Endothelial cell of umbilical vein (primary cell): ENCODE data around the gene TTC23L. TPM values are rescaled to one million over a fixed set of nuclear protein-coding genes. Genes with fewer than 3 reads are reported as not detected.

ENCODE experiments used
- BruUV-seq: library from RNA; stranded (reverse); fragments of 400-500 nt; replicated peaks from 2 replicates; lab custom pipeline; 2021; lab: Mats Ljungman, UMichigan
- CTCF ChIA-PET: fragments of 300-600, 350-600 bp; sonication (Branson Sonifier 250); formaldehyde crosslinking; loops from one replicate; lab custom pipeline; 2021; ENCODE audit warnings: antibody characterized with exemption, inconsistent platforms; lab: Charles Lee
- POLR2A ChIA-PET: fragments of 300-600, 350-600 bp; sonication (Branson Sonifier 250); formaldehyde crosslinking; loops from one replicate; lab custom pipeline; 2021; ENCODE audit warnings: antibody characterized with exemption, inconsistent platforms; lab: Charles Lee
- DNase-seq: peaks from one replicate; pipeline ENCODE4 v3.0.0-alpha.2; 2011; ENCODE audit warnings: low read depth, low spot score
- FAIRE-seq: peaks from 2 replicates; lab custom pipeline; 2011; peaks lifted over from hg19 to GRCh38; lab: Jason Lieb, UNC
- H2AFZ ChIP-seq: 2 replicates; pipeline ENCODE4 v1.6.0; 2012; ENCODE audit warnings: low read depth, low read length, control low read depth, inconsistent platforms
- H3K27ac ChIP-seq: 2 replicates; pipeline ENCODE4 v1.5.1; 2011; ENCODE audit warnings: low read depth, mild to moderate bottlenecking, control low read depth, low read length, moderate library complexity; ENCODE audit not compliant: insufficient read depth
- H3K27me3 ChIP-seq, 2 experiments: 2 replicates each; pipeline versions ENCODE4 v1.6.0 to v1.6.1; 2011; ENCODE audit warnings: low read length in 2 of 2, mixed read lengths in 1 of 2; ENCODE audit not compliant: control insufficient read depth in 2 of 2, insufficient read depth in 2 of 2
- H3K36me3 ChIP-seq, 2 experiments: 2 replicates in 1 of 2; 3 replicates in 1 of 2; pipeline ENCODE4 v1.5.1; 2011; ENCODE audit warnings: low read length in 2 of 2, mild to moderate bottlenecking in 1 of 2, moderate library complexity in 1 of 2; ENCODE audit not compliant: control insufficient read depth in 2 of 2, insufficient read depth in 2 of 2; ENCODE audit errors: extremely low read depth in 1 of 2
- H3K4me1 ChIP-seq: 3 replicates; pipeline ENCODE4 v1.5.1; 2011; ENCODE audit warnings: mild to moderate bottlenecking, low read length; ENCODE audit not compliant: control insufficient read depth, insufficient read depth; ENCODE audit errors: extremely low read depth
- H3K4me2 ChIP-seq: 2 replicates; pipeline ENCODE4 v1.6.1; 2011; ENCODE audit warnings: low read length, control low read depth, mixed read lengths; ENCODE audit not compliant: insufficient read depth
- H3K4me3 ChIP-seq, 3 experiments: fragments of 200-600 bp in 1 of 3; sonication (generic), shearing (Covaris generic) in 1 of 3; replicated peaks in 1 of 3; 2 replicates each; pipeline ENCODE4 v1.5.1; 2011 to 2016; ENCODE audit warnings: control low read depth in 3 of 3, low read length in 3 of 3, mild to moderate bottlenecking in 2 of 3, inconsistent platforms in 1 of 3, low read depth in 1 of 3, moderate library complexity in 1 of 3; ENCODE audit not compliant: insufficient read depth in 1 of 3
- H3K79me2 ChIP-seq: 2 replicates; pipeline ENCODE4 v1.6.0; 2012; ENCODE audit warnings: low read length, inconsistent platforms; ENCODE audit not compliant: control insufficient read depth, insufficient read depth
- H3K9ac ChIP-seq: replicated peaks from 2 replicates; pipeline ENCODE3; 2011; ENCODE audit warnings: low read length, control low read depth; ENCODE audit not compliant: insufficient read depth; ENCODE audit errors: extremely low read depth
- H3K9me1 ChIP-seq: replicated peaks from 3 replicates; pipeline ENCODE4 v1.6.0; 2011; ENCODE audit warnings: mild to moderate bottlenecking, low read length; ENCODE audit not compliant: control insufficient read depth, insufficient read depth; ENCODE audit errors: extremely low read depth
- H3K9me3 ChIP-seq: replicated peaks from 2 replicates; pipeline ENCODE4 v1.5.1; 2012; ENCODE audit warnings: low read length, inconsistent platforms; ENCODE audit not compliant: control insufficient read depth, insufficient read depth
- H4K20me1 ChIP-seq: replicated peaks from 2 replicates; pipeline ENCODE3; 2011; ENCODE audit warnings: mild to moderate bottlenecking, low read length; ENCODE audit not compliant: control insufficient read depth, insufficient read depth; ENCODE audit errors: extremely low read depth
- CTCF ChIP-seq, 2 donors: IDR thresholded peaks; 1 replicate in 1 of 2; 2 replicates in 1 of 2; pipeline ENCODE4 v1.5.1; 2011; ENCODE audit warnings: low read length in 2 of 2, mild to moderate bottlenecking in 2 of 2, moderate library complexity in 2 of 2, control low read depth in 1 of 2, inconsistent platforms in 1 of 2, low read depth in 1 of 2; ENCODE audit not compliant: insufficient read depth in 1 of 2; ENCODE audit errors: extremely low read depth in 1 of 2
- EZH2 ChIP-seq: IDR thresholded peaks from 2 replicates; pipeline ENCODE4 v1.6.1; 2012; ENCODE audit warnings: borderline replicate concordance, low read depth, mild to moderate bottlenecking, moderate library complexity, low read length, inconsistent platforms; ENCODE audit not compliant: severe bottlenecking
- FOS ChIP-seq: IDR thresholded peaks from 2 replicates; pipeline ENCODE4 v1.6.1; 2011; ENCODE audit warnings: mild to moderate bottlenecking, low read length, moderate library complexity, borderline replicate concordance; ENCODE audit not compliant: insufficient read depth
- GATA2 ChIP-seq: IDR thresholded peaks from 2 replicates; pipeline ENCODE4 v1.7.0; 2011; ENCODE audit warnings: low read depth, mild to moderate bottlenecking, moderate library complexity, mixed read lengths, low read length; ENCODE audit not compliant: insufficient read length, insufficient read depth
- JUN ChIP-seq: IDR thresholded peaks from 2 replicates; pipeline ENCODE4 v1.6.1; 2011; ENCODE audit warnings: borderline replicate concordance, low read depth; ENCODE audit not compliant: insufficient read length, insufficient read depth
- MYC ChIP-seq: IDR thresholded peaks from one replicate; pipeline ENCODE4 v1.6.1; 2011; ENCODE audit warnings: mild to moderate bottlenecking, low read depth, low read length
- POLR2A ChIP-seq: IDR thresholded peaks from 2 replicates; pipeline ENCODE4 v1.6.1; 2012; ENCODE audit warnings: low read depth, mild to moderate bottlenecking, control low read depth, low read length
- POLR2AphosphoS5 ChIP-seq: IDR thresholded peaks from 2 replicates; pipeline ENCODE4 v1.6.1; 2012; ENCODE audit warnings: low read depth, mild to moderate bottlenecking, control low read depth, low read length, moderate library complexity; ENCODE audit not compliant: insufficient read depth
- dilution Hi-C: fragments of 300-500 bp; cut with MboI; formaldehyde crosslinking; loops from one replicate; pipeline ENCODE4 v1.15.0; 2019; ENCODE audit warnings: low sequenced_read_pairs; ENCODE audit not compliant: extremely low pct_ligation_motif_present
- intact Hi-C: fragments of 100-400 bp; cut with micrococcal nuclease; formaldehyde crosslinking; loops from one replicate; pipeline ENCODE4 v1.10.0; 2022
- polyA plus RNA-seq, 4 experiments: library from polyadenylated mRNA; depleted of rRNA in 3 of 4; stranded (reverse) in 3 of 4; unstranded in 1 of 4; fragments of >200 nt; gene quantifications; 2 replicates each; pipeline versions ENCODE4 v1.2.1 to v1.2.3, GENCODE V29; 2011 to 2012; ENCODE audit warnings: missing spikeins in 1 of 4
- total RNA-seq: library from RNA; stranded (reverse); gene quantifications from 2 replicates; pipeline ENCODE4 v1.2.3, GENCODE V29; 2021
- TF ChIP-seq, protein P1 (sequence below): IDR thresholded peaks from 2 replicates; pipeline ENCODE4 v1.6.1; 2011; ENCODE audit not compliant: insufficient read depth, insufficient read length

The TTC23L gene
- total and polyA plus RNA-seq, 2 donors (not counting 3 experiments of a cell fraction or from before 2014, with no cell fraction given) = not detected

- no peaks in the 10 kb centered on the region for H3K79me2 ChIP-seq
- no peaks in the 10 kb centered on the region for H3K9me1 ChIP-seq
- H4K20me1 ChIP-seq = no peaks in the 10 kb centered on the region
- intact Hi-C loops (no loop called here), dilution Hi-C loops (no loop called here)
- TF ChIP-seq, protein P1, sequence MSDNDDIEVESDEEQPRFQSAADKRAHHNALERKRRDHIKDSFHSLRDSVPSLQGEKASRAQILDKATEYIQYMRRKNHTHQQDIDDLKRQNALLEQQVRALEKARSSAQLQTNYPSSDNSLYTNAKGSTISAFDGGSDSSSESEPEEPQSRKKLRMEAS = no peak
- TF ChIP-seq JUN = no peak
- no peak for TF ChIP-seq CTCF (IDR thresholded peaks at IDR 0.05; ENCODE audit: extremely low read depth in 1 of 2, insufficient read depth in 1 of 2, low read depth in 1 of 2, low read length in 2 of 2)
- no peak for TF ChIP-seq POLR2AphosphoS5
- no peak for TF ChIP-seq POLR2A
- no peak for TF ChIP-seq FOS
- TF ChIP-seq EZH2 = no peak
- no peak for TF ChIP-seq GATA2
- no peak for TF ChIP-seq MYC
- no peak overlapping the region for H3K4me3 ChIP-seq
- no peak overlapping the region for H3K9ac ChIP-seq
- H3K36me3 ChIP-seq = peaks cover 31 to 35% of the 10 kb centered on the region in 2 experiments
- H3K9me3 ChIP-seq = no peaks in the 10 kb centered on the region
- H3K27me3 ChIP-seq = no peaks in the 10 kb centered on the region
- H3K27ac ChIP-seq = no peak overlapping the region
- ChIA-PET CTCF (no interaction called here), POLR2A (no interaction called here)
- no TSS peak for BruUV-seq
- FAIRE-seq (no peak), DNase-seq (no peak)
- no peak overlapping the region for H3K4me2 ChIP-seq
- no peaks in the 10 kb centered on the region for H3K4me1 ChIP-seq
- H2AFZ ChIP-seq = no peak overlapping the region
These were observed 6.4 kb upstream of the TTC23L start for GRCh38 chr5:34832568-34832967.
